K562 (cell line): ENCODE results near the gene HOXB7. TPM values are rescaled to one million over a fixed set of nuclear protein-coding genes. Genes with fewer than 3 reads are reported as not detected.

Experiments used
- ATF3 ChIP-seq, 2 experiments: fragments of 450-650 bp in 1 of 2; sonication (generic) in 1 of 2; formaldehyde crosslinking in 1 of 2; IDR thresholded peaks in 1 of 2; conservative IDR thresholded peaks in 1 of 2; 2 replicates each; pipeline versions ENCODE4 v1.6.1 to v1.8.1; 2016 to 2023; ENCODE audit warnings: mild to moderate bottlenecking in 2 of 2, moderate library complexity in 2 of 2, inconsistent platforms in 1 of 2, missing genetic modification reagents in 1 of 2
- HMGN3 ChIP-seq: IDR thresholded peaks from 2 replicates; pipeline ENCODE4 v1.6.1; 2011; ENCODE audit warnings: borderline replicate concordance, low read depth, mild to moderate bottlenecking, mixed read lengths, low read length; ENCODE audit not compliant: insufficient read length; ENCODE audit errors: extremely low read depth
- NELFE ChIP-seq: IDR thresholded peaks from 2 replicates; pipeline ENCODE4 v1.6.1; 2011; ENCODE audit warnings: mild to moderate bottlenecking; ENCODE audit not compliant: insufficient read depth, insufficient read length
- NFRKB ChIP-seq: fragments of 450-650 bp; IDR thresholded peaks from 2 replicates; pipeline ENCODE4 v1.6.1; 2016; ENCODE audit warnings: low read depth
- PHB2 ChIP-seq: fragments of 450-650 bp; IDR thresholded peaks from 2 replicates; pipeline ENCODE4 v1.6.1; 2017; ENCODE audit warnings: low read depth
- RBBP5 ChIP-seq: fragments of 200-600 bp; sonication (generic); IDR thresholded peaks from 2 replicates; pipeline ENCODE4 v1.6.1; 2012; ENCODE audit warnings: borderline replicate concordance, mild to moderate bottlenecking, low read length, control low read depth, inconsistent platforms; ENCODE audit not compliant: insufficient read depth, poor library complexity, severe bottlenecking
- TAF9B ChIP-seq: fragments of 450-650 bp; IDR thresholded peaks from 2 replicates; pipeline ENCODE4 v1.6.1; 2018; ENCODE audit warnings: mild to moderate bottlenecking; ENCODE audit not compliant: partially characterized antibody
- TCFL5 ChIP-seq: fragments of 250-450 bp; sonication (Bioruptor Pico); conservative IDR thresholded peaks from 2 replicates; pipeline ENCODE4 v1.6.1; 2021; ENCODE audit warnings: mild to moderate bottlenecking, moderate library complexity, matching md5 sums
- ZBTB40 ChIP-seq, 2 experiments: fragments of 450-650 bp in 1 of 2; sonication (generic) in 1 of 2; formaldehyde crosslinking in 1 of 2; IDR thresholded peaks; 2 replicates each; pipeline versions ENCODE4 v1.7.1 to v1.9.0; 2016 to 2022; ENCODE audit warnings: inconsistent platforms in 1 of 2, mild to moderate bottlenecking in 1 of 2, missing genetic modification reagents in 1 of 2
- ZNF174 ChIP-seq: fragments of 250-450 bp; sonication (Bioruptor Pico); IDR thresholded peaks from 2 replicates; pipeline ENCODE4 v1.4.0; 2020; ENCODE audit warnings: mild to moderate bottlenecking
- ZNF3 ChIP-seq: fragments of 250-450 bp; sonication (Bioruptor Pico); IDR thresholded peaks from 2 replicates; pipeline ENCODE4 v1.5.0; 2021; ENCODE audit warnings: mild to moderate bottlenecking, moderate library complexity
- polyA plus RNA-seq, 8 experiments: library from polyadenylated mRNA; depleted of rRNA in 4 of 8; stranded (reverse) in 5 of 8; unstranded in 3 of 8; fragments of >200 nt; fragmentation: Nextera tagmentation in 2 of 8; fragmentation: Illumina TruSeq in 1 of 8; extraction: Ambion mirVana in 2 of 8; extraction: Trizol in 1 of 8; gene quantifications; 2 replicates each; pipeline versions ENCODE4 v1.2.1 to v1.2.3, GENCODE V29; 2011 to 2014; ENCODE audit warnings: inconsistent platforms in 1 of 8, missing spikeins in 1 of 8
- total RNA-seq, 7 experiments: library from RNA; depleted of rRNA in 6 of 7; stranded (reverse); fragments of >200 nt in 6 of 7; fragmentation: Illumina TruSeq in 2 of 7; extraction: Trizol in 2 of 7; gene quantifications; 2 replicates each; pipeline versions ENCODE4 v1.2.1 to v1.2.3, GENCODE V29; 2011 to 2021; ENCODE audit warnings: low replicate concordance in 1 of 7
- TF ChIP-seq, protein P1 (sequence below): sonication (generic); formaldehyde crosslinking; IDR thresholded peaks from 2 replicates; pipeline ENCODE4 v1.8.0; 2022; ENCODE audit warnings: missing genetic modification reagents, mild to moderate bottlenecking, moderate library complexity, borderline replicate concordance
- TF ChIP-seq, protein P2 (sequence below), 2 experiments: fragments of 450-650 bp; IDR thresholded peaks; 2 replicates each; pipeline ENCODE4 v1.6.1; 2016

HOXB7 gene
- total and polyA plus RNA-seq, 9 of the 15 experiments (the other 6 are each of a cell fraction or from before 2014, with no cell fraction given), result 5.5 to 16.7 (median 8.3) TPM

DNA sequence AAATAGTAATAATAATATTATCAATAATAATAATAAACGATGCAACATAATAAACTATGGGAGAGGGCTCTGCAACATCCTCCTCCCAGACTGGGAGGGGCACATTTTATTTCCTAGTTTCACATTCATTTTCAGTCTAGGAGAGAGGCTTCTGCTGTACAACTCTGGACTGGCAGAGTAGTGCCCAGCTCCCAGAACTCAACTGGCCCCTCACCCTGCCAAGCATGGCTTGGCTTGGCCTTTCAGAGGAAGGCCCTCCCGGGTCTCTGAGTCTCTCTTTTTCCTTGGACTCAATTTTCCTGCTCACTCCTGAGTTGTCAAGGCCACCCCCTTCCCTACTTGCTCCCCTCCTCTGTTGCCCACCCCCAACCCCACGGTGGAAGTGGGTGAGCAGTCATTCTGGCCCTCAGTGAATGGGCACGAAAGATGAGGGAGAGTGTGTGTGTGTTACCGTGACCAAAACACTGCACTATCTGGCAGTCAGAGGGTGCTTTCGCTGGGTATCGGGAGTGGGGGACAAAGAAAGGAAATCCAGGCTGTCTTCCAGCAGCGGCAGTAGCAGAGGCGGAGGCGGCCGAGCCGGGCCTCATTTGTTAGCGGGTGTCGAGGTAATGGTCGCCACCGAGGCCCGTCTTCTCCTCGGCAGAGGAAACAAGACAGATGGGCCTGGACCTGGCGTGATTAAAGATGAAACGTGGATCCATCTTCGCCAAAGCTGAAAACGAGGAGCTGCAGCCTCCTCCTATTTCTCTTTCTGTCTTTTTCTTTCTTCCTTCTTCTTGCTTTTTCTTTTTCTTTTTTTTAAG, 34.9 kb downstream of the HOXB7 start (continued):
- TF ChIP-seq ATF3 (IDR thresholded peaks at IDR 0.05) (no peak), ATF3 (CRISPR knock-in tag; conservative IDR thresholded peaks at IDR 0.05) (no peak), ZBTB40 (IDR thresholded peaks at IDR 0.05) (0 out of 2 replicates have a peak, but pooled peaks have one; percentile 17), ZBTB40 (CRISPR knock-in tag; IDR thresholded peaks at IDR 0.05) (no peak), ZNF3 (CRISPR knock-in tag) (no peak), HMGN3 (no peak), ZNF174 (CRISPR knock-in tag) (no peak), RBBP5 (peak; percentile 39), PHB2 (no peak), TCFL5 (CRISPR knock-in tag) (no peak), NELFE (no peak), TAF9B (no peak), NFRKB (0 out of 2 replicates have a peak, but pooled peaks have one; percentile 39)
- TF ChIP-seq, protein P1, sequence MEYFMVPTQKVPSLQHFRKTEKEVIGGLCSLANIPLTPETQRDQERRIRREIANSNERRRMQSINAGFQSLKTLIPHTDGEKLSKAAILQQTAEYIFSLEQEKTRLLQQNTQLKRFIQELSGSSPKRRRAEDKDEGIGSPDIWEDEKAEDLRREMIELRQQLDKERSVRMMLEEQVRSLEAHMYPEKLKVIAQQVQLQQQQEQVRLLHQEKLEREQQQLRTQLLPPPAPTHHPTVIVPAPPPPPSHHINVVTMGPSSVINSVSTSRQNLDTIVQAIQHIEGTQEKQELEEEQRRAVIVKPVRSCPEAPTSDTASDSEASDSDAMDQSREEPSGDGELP (CRISPR knock-in tag), result no peak
- TF ChIP-seq, protein P2, sequence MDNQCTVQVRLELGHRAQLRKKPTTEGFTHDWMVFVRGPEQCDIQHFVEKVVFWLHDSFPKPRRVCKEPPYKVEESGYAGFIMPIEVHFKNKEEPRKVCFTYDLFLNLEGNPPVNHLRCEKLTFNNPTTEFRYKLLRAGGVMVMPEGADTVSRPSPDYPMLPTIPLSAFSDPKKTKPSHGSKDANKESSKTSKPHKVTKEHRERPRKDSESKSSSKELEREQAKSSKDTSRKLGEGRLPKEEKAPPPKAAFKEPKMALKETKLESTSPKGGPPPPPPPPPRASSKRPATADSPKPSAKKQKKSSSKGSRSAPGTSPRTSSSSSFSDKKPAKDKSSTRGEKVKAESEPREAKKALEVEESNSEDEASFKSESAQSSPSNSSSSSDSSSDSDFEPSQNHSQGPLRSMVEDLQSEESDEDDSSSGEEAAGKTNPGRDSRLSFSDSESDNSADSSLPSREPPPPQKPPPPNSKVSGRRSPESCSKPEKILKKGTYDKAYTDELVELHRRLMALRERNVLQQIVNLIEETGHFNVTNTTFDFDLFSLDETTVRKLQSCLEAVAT (IDR thresholded peaks at IDR 0.05), result peak; percentile 39 to 79; a peak in 1 of 4 replicates
